GM12891 (cell line): ENCODE data around the gene SERINC3.

Experiments
- POLR2A ChIP-seq: IDR thresholded peaks from 2 replicates; pipeline ENCODE4 v1.6.1; 2011; ENCODE audit warnings: low read depth, low read length, control low read depth
- POLR2AphosphoS5 ChIP-seq: IDR thresholded peaks from 2 replicates; pipeline ENCODE4 v1.6.1; 2011; ENCODE audit warnings: low read depth, low read length, control low read depth
- SPI1 ChIP-seq: IDR thresholded peaks from 2 replicates; pipeline ENCODE4 v1.6.1; 2011; ENCODE audit warnings: low read depth, low read length, control low read depth
- TAF1 ChIP-seq: IDR thresholded peaks from 2 replicates; pipeline ENCODE4 v1.6.1; 2011; ENCODE audit warnings: low read depth, low read length, control low read depth

GRCh38 chr20:44495257-44495656, 26.6 kb downstream of the SERINC3 start:
- TF ChIP-seq POLR2AphosphoS5 (no peak), POLR2A (peak; percentile 21; the same call in 1 of the 2 replicates), TAF1 (no peak), SPI1 (no peak)
